Aorta (tissue), 5 donors: ENCODE data around the gene PPP2R5D. TPM values are rescaled to one million over a fixed set of nuclear protein-coding genes. Genes with fewer than 3 reads are reported as not detected.

Source experiments
- ATAC-seq: fragments of 200-7000 bp; cut with Tn5 transposase; one replicate; pipeline ENCODE4 v1.9.1; 2022; ENCODE audit warnings: moderate library complexity; ENCODE audit not compliant: low FRiP score
- DNase-seq, 2 donors: peaks; one replicate each; pipeline ENCODE4 v3.0.0-alpha.2; 2020
- H3K27ac ChIP-seq, 2 donors: one replicate each; pipeline ENCODE4 v1.5.1; 2013; ENCODE audit warnings: low read length in 2 of 2, mild to moderate bottlenecking in 2 of 2, moderate library complexity in 2 of 2, control low read depth in 1 of 2, inconsistent platforms in 1 of 2, low read depth in 1 of 2
- H3K27me3 ChIP-seq, 2 donors: one replicate each; pipeline ENCODE4 v1.6.1; 2013; ENCODE audit warnings: control low read depth in 1 of 2, low read length in 1 of 2, mild to moderate bottlenecking in 1 of 2, moderate library complexity in 1 of 2; ENCODE audit not compliant: insufficient read depth in 2 of 2, control insufficient read depth in 1 of 2
- H3K36me3 ChIP-seq, 2 donors: one replicate each; pipeline ENCODE4 v1.6.1; 2013; ENCODE audit warnings: control low read depth in 1 of 2, low read length in 1 of 2, mild to moderate bottlenecking in 1 of 2; ENCODE audit not compliant: insufficient read depth in 2 of 2, control insufficient read depth in 1 of 2
- H3K4me1 ChIP-seq, 2 donors: one replicate each; pipeline ENCODE4 v1.6.1; 2013; ENCODE audit warnings: low read length in 2 of 2, control low read depth in 1 of 2, mild to moderate bottlenecking in 1 of 2, moderate library complexity in 1 of 2; ENCODE audit not compliant: insufficient read depth in 2 of 2, control insufficient read depth in 1 of 2
- H3K4me3 ChIP-seq, 2 donors: one replicate each; pipeline ENCODE4 v1.5.1; 2013; ENCODE audit warnings: low read length in 2 of 2, control low read depth in 1 of 2, mild to moderate bottlenecking in 1 of 2
- H3K9me3 ChIP-seq: one replicate; pipeline ENCODE4 v1.6.1; 2013; ENCODE audit warnings: mild to moderate bottlenecking, low read length; ENCODE audit not compliant: control insufficient read depth
- WGBS, 2 donors: extraction: QIAGEN DNeasy Blood & Tissue Kit; methylation state at CpG; one replicate each; pipeline ENCODE4 v1.1.7; 2013; 5-methylcytosine and 5-hydroxymethylcytosine counted together
- intact Hi-C, 2 donors: fragments of 100-400 bp; cut with DNase I; formaldehyde crosslinking; loops; one replicate each; pipeline versions ENCODE4 v1.14.2 to v1.15.0; 2022
- polyA plus RNA-seq, 2 donors: library from polyadenylated mRNA; stranded (reverse); fragments of 200-250 nt; gene quantifications; one replicate each; pipeline ENCODE4 v1.2.3, GENCODE V29; 2013
- total RNA-seq, 2 donors: library from RNA; stranded (reverse); fragmentation: NEBNext Ultra II Directional; extraction: Animal tissue kit (Norgen Biotek cat#: 25700); gene quantifications; one replicate each; pipeline ENCODE4 v1.2.1, GENCODE V29; 2021
- donor health status: healthy with polysubstance abuse.
- donor health status: Bipolar disorder and iron deficiency.
- donor health status: DM: no; HTN: no; CAD: no.
- donor health status: DM: no; HTN: no; CAD: no.
- donor health status: DM: yes; HTN: yes; CAD: no.

PPP2R5D gene
- total and polyA plus RNA-seq, 4 donors = 20.3 to 31.7 (median 27.2) TPM

GRCh38 chr6:42961020-42961470 lies 23.3 kb upstream of the PPP2R5D start:
- ATAC-seq = peak; percentile 60
- no peak overlapping the region for H3K27ac ChIP-seq

GRCh38 chr6:42962096-42962495 lies 22.3 kb upstream of the PPP2R5D start:
- intact Hi-C loops = no loop called here
- Histone ChIP-seq H3K27ac (no peak overlapping the region), H3K4me3 (no peak overlapping the region), H3K4me1 (no peaks in the 10 kb centered on the region), H3K9me3 (no peaks in the 10 kb centered on the region), H3K36me3 (peaks cover 0 to 9% of the 10 kb centered on the region in 2 donors), H3K27me3 (no peaks in the 10 kb centered on the region)
- no peak for DNase-seq
- ATAC-seq = no peak
- 90 to 93% methylated on average over 12 of the region's 12 CpGs for WGBS, 2 donors

More at GRCh38 chr6:42961020-42961470, 23.3 kb upstream of the PPP2R5D start:
- DNase-seq = no peak
- no peaks in the 10 kb centered on the region for H3K9me3 ChIP-seq
- H3K27me3 ChIP-seq = no peaks in the 10 kb centered on the region
- H3K4me1 ChIP-seq = no peaks in the 10 kb centered on the region
- intact Hi-C loops = no loop called here
- peak overlapping the region in 1 of 2 donors; percentile 24 for H3K4me3 ChIP-seq
- 25 to 29% methylated on average over 15 of the region's 15 CpGs for WGBS, 2 donors
- peaks cover 0 to 7% of the 10 kb centered on the region in 2 donors for H3K36me3 ChIP-seq

GRCh38 chr6:42962502-42963178 lies 21.7 kb upstream of the PPP2R5D start:
- DNase-seq (no peak), ATAC-seq (no peak)
- 92% methylated on average over 13 of the region's 13 CpGs for WGBS, 2 donors
- peaks cover 0 to 12% of the 10 kb centered on the region in 2 donors for H3K36me3 ChIP-seq
- no peaks in the 10 kb centered on the region for H3K4me1 ChIP-seq
- no peak overlapping the region for H3K4me3 ChIP-seq
- H3K9me3 ChIP-seq = no peaks in the 10 kb centered on the region
- no peak overlapping the region for H3K27ac ChIP-seq
- intact Hi-C loops = no loop called here
- no peaks in the 10 kb centered on the region for H3K27me3 ChIP-seq

- Histone ChIP-seq H3K36me3 (peaks cover 0 to 12% of the 10 kb centered on the region in 2 donors), H3K27me3 (no peaks in the 10 kb centered on the region), H3K9me3 (no peaks in the 10 kb centered on the region), H3K27ac (no peak overlapping the region), H3K4me1 (no peaks in the 10 kb centered on the region), H3K4me3 (no peak overlapping the region)
- no peak for ATAC-seq
- no peak for DNase-seq
- intact Hi-C loops = no loop called here
- WGBS, 2 donors = 77 to 79% methylated on average over 12 of the region's 12 CpGs
Measured at GRCh38 chr6:42963179-42963854, 21.1 kb upstream of the PPP2R5D start.

- no peak overlapping the region for H3K27ac ChIP-seq
- intact Hi-C loops = no loop called here
- ATAC-seq = no peak
- H3K4me3 ChIP-seq = no peak overlapping the region
- peaks cover 0 to 12% of the 10 kb centered on the region in 2 donors for H3K36me3 ChIP-seq
- no peak for DNase-seq
- no peaks in the 10 kb centered on the region for H3K4me1 ChIP-seq
- WGBS, 2 donors = 81 to 85% methylated on average over 9 of the region's 9 CpGs
- H3K9me3 ChIP-seq = no peaks in the 10 kb centered on the region
- H3K27me3 ChIP-seq = no peaks in the 10 kb centered on the region
Measured at GRCh38 chr6:42963855-42964605, 20.3 kb upstream of the PPP2R5D start.

- ATAC-seq = no peak
- Histone ChIP-seq H3K27me3 (no peaks in the 10 kb centered on the region), H3K36me3 (peaks cover 0 to 12% of the 10 kb centered on the region in 2 donors), H3K27ac (no peak overlapping the region), H3K4me3 (no peak overlapping the region), H3K4me1 (no peaks in the 10 kb centered on the region), H3K9me3 (no peaks in the 10 kb centered on the region)
- no peak for DNase-seq
- 71 to 80% methylated on average over 7 of the region's 7 CpGs for WGBS, 2 donors
- intact Hi-C loops = no loop called here
Measured at GRCh38 chr6:42966571-42966970, 17.8 kb upstream of the PPP2R5D start.

- peaks cover 0 to 12% of the 10 kb centered on the region in 2 donors for H3K36me3 ChIP-seq
- DNase-seq (no peak), ATAC-seq (no peak)
- no peak overlapping the region for H3K27ac ChIP-seq
- 93 to 94% methylated on average over 11 of the region's 11 CpGs for WGBS, 2 donors
- intact Hi-C loops = no loop called here
- H3K4me1 ChIP-seq = no peaks in the 10 kb centered on the region
- no peaks in the 10 kb centered on the region for H3K27me3 ChIP-seq
- H3K9me3 ChIP-seq = no peaks in the 10 kb centered on the region
- H3K4me3 ChIP-seq = no peak overlapping the region
Measured at GRCh38 chr6:42967228-42967627, 17.1 kb upstream of the PPP2R5D start.

- no peak overlapping the region for H3K4me3 ChIP-seq
- no peak for ATAC-seq
- H3K27ac ChIP-seq = no peak overlapping the region
- H3K27me3 ChIP-seq = no peaks in the 10 kb centered on the region
- DNase-seq = no peak
- H3K9me3 ChIP-seq = no peaks in the 10 kb centered on the region
- WGBS, 2 donors = 95 to 96% methylated on average over 12 of the region's 12 CpGs
- no peaks in the 10 kb centered on the region for H3K4me1 ChIP-seq
- intact Hi-C loops = no loop called here
- H3K36me3 ChIP-seq = peaks cover 0 to 12% of the 10 kb centered on the region in 2 donors
Measured at GRCh38 chr6:42968126-42968701, 16.2 kb upstream of the PPP2R5D start.
